GM21717 (cell line): ENCODE results near the gene RGS2.

ENCODE experiments used
- ATAC-seq: cut with Tn5 transposase; IDR thresholded peaks from one replicate; pipeline ENCODE4 v1.9.1; 2021; ENCODE audit warnings: mild to moderate bottlenecking, moderate library complexity; ENCODE audit not compliant: unreplicated experiment

The RGS2 gene

GRCh38 chr1:192795916-192796618 lies 12.8 kb upstream of the RGS2 start:
- ATAC-seq: no peak

- ATAC-seq: no peak
Measured at GRCh38 chr1:192797143-192797542, 11.7 kb upstream of the RGS2 start.

DNA sequence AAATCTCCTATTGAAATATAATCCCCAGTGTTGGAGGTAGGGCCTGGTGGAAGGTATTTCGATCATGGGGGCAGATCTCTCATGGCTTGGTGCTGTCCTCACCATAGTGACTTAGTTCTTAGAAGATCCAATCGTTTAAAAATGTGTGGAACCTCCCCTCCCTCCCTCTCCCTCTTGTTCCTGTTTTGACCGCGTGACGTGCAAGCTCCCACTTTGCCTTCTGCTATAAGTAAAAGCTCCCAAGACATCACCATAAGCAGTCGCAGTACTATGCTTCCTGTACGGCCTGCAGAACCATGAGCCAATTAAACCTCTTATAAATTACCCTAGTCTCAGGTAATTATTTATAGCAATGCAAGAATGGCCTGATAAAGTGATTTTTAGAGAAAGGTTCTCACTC lies 10.9 kb upstream of the RGS2 start:
- ATAC-seq: no peak

GRCh38 chr1:192801451-192801850 lies 7.4 kb upstream of the RGS2 start:
- no peak for ATAC-seq

GRCh38 chr1:192802406-192802805 lies 6.4 kb upstream of the RGS2 start:
- ATAC-seq: no peak

DNA sequence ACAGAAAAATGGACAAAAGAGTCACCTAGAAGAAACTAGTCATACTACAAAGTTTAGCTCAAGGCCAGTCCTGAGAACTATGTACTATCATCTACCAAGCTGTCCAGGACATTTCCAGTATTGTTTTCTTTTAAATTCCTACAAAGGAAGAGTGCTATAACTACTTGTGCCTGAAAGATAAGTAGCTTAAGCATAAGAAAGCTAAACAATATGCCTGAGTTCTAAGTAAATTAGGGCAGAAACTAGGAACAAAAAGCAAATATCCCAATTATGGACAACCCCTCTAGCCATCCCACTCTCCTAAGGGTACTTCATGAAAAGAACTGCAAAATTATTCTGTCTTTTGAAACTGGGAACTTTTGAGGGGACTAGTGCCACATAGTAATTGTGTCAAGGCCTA lies 5.3 kb upstream of the RGS2 start:
- ATAC-seq: no peak

DNA sequence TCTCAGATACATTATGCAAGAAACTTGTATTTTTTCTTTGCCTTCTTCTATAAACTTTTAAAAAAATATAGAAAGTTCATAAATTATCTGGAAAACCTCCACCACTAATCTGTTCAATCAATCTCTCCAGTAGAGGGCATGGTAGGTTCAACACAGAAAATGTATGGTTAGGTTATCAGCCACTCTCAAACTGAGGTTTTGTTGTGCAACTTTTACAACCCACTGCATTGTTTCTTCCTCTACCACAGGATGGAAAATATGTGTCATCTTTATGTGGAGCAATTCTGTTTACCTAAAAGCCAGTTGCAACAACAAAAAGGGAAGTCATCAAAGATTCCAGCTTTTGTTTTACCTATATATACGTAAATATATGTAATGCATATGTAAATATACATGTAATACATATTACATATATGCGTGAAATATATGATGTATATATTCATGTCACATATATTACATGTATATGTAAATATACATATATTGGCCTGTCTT lies 3.0 kb upstream of the RGS2 start:
- peak; percentile 32 for ATAC-seq

- peak; percentile 50 for ATAC-seq
Measured at GRCh38 chr1:192807211-192808162, 1.4 kb upstream of the RGS2 start.

DNA sequence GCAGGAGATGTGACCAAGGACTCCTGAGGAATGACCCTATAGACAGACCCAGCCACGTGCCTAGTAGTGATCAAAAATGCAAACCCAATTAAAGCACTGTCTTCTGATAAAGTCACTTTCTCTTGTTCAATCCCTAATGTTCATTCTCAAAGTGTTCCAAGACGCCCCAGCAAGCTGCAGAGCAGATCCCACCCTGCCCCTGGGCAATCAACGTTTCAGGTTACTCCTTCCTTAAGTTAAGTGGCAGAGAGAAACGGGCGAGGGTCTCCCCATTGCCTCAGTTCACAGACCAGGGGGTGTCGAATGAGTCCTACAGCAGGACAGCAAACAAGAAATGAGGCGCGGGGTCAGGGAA lies 699 bp upstream of the RGS2 start:
- ATAC-seq: no peak

DNA sequence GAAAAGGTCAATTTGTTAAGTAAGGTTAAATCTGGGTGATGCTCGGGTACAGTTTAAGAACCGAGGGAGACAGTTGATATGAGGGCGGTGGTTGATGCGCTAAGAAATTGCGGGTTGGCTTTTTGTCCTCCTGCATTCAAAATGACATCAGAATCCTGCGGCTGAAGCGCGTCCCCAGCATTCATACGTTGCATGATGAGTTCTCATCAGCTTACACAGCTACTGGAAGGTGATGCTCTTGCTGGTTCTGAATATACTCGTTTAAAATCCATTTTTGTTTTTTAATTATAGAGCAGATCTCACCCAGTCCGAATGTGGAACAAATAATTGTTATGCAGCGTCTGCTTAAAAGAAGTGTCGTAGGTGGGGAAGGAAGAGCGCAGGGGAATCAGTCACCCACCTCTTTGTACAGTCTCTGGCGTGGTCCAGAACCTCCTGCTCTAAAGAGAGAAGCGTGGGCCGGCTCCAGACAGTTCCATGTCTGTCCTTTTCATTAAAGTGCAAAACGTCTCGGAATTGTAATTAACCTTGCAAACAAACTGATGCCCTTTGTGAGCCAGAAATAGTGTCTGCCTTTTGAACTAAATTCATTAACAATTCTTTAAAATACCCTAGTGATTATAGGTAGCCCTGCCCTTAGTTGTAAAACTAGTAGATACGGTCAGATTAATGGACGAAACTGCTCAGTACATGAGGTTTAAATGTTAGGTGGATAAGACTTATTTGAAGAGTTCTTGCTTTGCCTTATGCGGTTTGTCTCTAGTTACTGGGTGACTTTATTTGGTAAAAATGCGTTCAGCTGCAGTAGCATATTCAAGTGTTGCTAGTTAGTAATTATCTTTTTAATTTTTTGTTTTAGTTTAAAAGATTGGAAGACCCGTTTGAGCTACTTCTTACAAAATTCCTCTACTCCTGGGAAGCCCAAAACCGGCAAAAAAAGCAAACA lies 741 bp downstream of the RGS2 start:
- ATAC-seq: no peak

DNA sequence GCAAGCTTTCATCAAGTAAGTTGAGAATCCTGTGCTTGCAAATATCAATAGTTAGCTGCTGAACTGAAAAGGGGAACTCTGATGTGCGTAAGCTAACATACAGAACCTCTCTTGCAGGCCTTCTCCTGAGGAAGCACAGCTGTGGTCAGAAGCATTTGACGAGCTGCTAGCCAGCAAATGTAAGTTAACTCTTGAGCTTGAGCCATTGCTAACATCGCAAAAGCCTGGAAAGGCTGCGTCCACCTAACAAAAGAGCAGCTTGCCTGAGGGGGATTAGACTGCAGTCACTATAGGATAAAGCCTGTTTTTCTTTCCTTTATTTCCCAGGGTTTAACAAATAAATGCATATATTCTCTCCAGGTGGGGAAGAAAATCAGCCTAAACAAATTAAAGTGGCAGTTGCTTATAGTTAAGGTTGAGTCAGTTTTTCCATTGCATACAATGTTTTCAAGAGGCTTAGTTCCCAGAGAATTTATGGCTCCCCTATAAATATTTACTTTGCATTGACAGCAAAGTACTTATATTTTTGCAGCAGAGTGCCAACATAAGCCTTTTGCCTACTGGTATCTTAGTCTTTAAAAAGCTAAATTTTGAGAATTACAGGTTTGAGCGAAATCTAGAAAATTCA lies 1.5 kb downstream of the RGS2 start:
- peak; percentile 19 for ATAC-seq

GRCh38 chr1:192811006-192811405 lies 2.2 kb downstream of the RGS2 start:
- no peak for ATAC-seq

- no peak for ATAC-seq
Measured at GRCh38 chr1:192811594-192812239, 2.9 kb downstream of the RGS2 start.

GRCh38 chr1:192812420-192813209 lies 3.8 kb downstream of the RGS2 start:
- ATAC-seq: no peak

- no peak for ATAC-seq
Measured at GRCh38 chr1:192814805-192815204, 6.0 kb downstream of the RGS2 start.

DNA sequence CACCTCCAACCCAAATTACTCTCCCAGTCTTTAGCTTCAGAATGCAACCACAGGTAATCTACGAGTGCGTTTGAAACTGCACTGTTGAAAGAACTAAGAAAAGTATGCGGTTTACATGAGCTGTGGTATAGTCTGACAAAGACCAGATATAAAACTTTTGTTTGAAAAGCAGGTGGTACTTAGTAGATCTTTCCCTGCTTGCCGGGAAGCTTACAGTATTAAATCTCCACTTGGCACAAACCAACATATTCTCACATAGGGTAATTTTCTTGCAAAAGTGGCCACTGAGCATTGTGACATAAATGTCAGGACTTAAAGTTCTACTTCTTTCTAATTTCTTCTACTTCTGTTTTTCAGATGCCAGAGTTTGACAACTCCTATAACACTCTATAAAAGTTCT lies 8.4 kb downstream of the RGS2 start:
- no peak for ATAC-seq

- ATAC-seq: no peak
Measured at GRCh38 chr1:192821296-192821695, 12.5 kb downstream of the RGS2 start.

- ATAC-seq: no peak
Measured at GRCh38 chr1:192824511-192824910, 15.7 kb downstream of the RGS2 start.
